ENCODE data around the gene SHANK1. TPM values are rescaled to one million over a fixed set of nuclear protein-coding genes. Genes with fewer than 3 reads are reported as not detected.

The SHANK1 gene
- total RNA-seq, 6 experiments from 2014 or later = 0.07 to 0.62 (median 0.25) TPM; not detected in 2

GRCh38 chr19:50647879-50648615 lies 71.6 kb downstream of the SHANK1 start:
- no peak for DNase-seq
- no peak overlapping the region for H3K4me3 ChIP-seq
- intact Hi-C loops (cut with DNase I) = no loop called here
- H3K27me3 ChIP-seq = no peaks in the 10 kb centered on the region
- H3K9me3 ChIP-seq = no peaks in the 10 kb centered on the region
- no peak for ATAC-seq
- 39% methylated on average over 6 of the region's 10 CpGs for WGBS (ENCODE audit: insufficient coverage, low coverage, low lambda C conversion rate, missing lambda C conversion rate)
- H3K4me1 ChIP-seq = no peaks in the 10 kb centered on the region
- TF ChIP-seq, protein P1, sequence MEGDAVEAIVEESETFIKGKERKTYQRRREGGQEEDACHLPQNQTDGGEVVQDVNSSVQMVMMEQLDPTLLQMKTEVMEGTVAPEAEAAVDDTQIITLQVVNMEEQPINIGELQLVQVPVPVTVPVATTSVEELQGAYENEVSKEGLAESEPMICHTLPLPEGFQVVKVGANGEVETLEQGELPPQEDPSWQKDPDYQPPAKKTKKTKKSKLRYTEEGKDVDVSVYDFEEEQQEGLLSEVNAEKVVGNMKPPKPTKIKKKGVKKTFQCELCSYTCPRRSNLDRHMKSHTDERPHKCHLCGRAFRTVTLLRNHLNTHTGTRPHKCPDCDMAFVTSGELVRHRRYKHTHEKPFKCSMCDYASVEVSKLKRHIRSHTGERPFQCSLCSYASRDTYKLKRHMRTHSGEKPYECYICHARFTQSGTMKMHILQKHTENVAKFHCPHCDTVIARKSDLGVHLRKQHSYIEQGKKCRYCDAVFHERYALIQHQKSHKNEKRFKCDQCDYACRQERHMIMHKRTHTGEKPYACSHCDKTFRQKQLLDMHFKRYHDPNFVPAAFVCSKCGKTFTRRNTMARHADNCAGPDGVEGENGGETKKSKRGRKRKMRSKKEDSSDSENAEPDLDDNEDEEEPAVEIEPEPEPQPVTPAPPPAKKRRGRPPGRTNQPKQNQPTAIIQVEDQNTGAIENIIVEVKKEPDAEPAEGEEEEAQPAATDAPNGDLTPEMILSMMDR (IDR thresholded peaks at IDR 0.05) = no peak
- no peak for TF ChIP-seq POLR2A (IDR thresholded peaks at IDR 0.05)
- no peak overlapping the region for H3K27ac ChIP-seq
- H3K36me3 ChIP-seq = no peaks in the 10 kb centered on the region

- Histone ChIP-seq H3K36me3 (no peaks in the 10 kb centered on the region), H3K27me3 (no peaks in the 10 kb centered on the region), H3K4me1 (no peaks in the 10 kb centered on the region), H3K9me3 (no peaks in the 10 kb centered on the region), H3K27ac (no peak overlapping the region), H3K4me3 (no peak overlapping the region)
- DNase-seq = no peak
- no peak for TF ChIP-seq POLR2A (IDR thresholded peaks at IDR 0.05)
- TF ChIP-seq, protein P1 (IDR thresholded peaks at IDR 0.05) = no peak
- WGBS (ENCODE audit: insufficient coverage, low coverage, low lambda C conversion rate, missing lambda C conversion rate) = 26% methylated on average over 6 of the region's 6 CpGs
- intact Hi-C loops (cut with DNase I) = no loop called here
- ATAC-seq = no peak
These were observed 73.4 kb downstream of the SHANK1 start for GRCh38 chr19:50646074-50646807.

- no peaks in the 10 kb centered on the region for H3K4me1 ChIP-seq
- H3K4me3 ChIP-seq = no peak overlapping the region
- H3K9me3 ChIP-seq = no peaks in the 10 kb centered on the region
- no peaks in the 10 kb centered on the region for H3K36me3 ChIP-seq
- ATAC-seq = no peak
- H3K27ac ChIP-seq = no peak overlapping the region
- TF ChIP-seq, protein P1 (IDR thresholded peaks at IDR 0.05) = no peak
- no peak for TF ChIP-seq POLR2A (IDR thresholded peaks at IDR 0.05)
- no peak for DNase-seq
- 46% methylated on average over 6 of the region's 6 CpGs for WGBS (ENCODE audit: insufficient coverage, low coverage, low lambda C conversion rate, missing lambda C conversion rate)
- H3K27me3 ChIP-seq = no peaks in the 10 kb centered on the region
- intact Hi-C loops (cut with DNase I) = no loop called here
These were observed 74.5 kb downstream of the SHANK1 start for GRCh38 chr19:50645107-50645506.

GRCh38 chr19:50644315-50644915 lies 75.2 kb downstream of the SHANK1 start:
- Histone ChIP-seq H3K27ac (no peak overlapping the region), H3K4me1 (no peaks in the 10 kb centered on the region), H3K9me3 (no peaks in the 10 kb centered on the region), H3K27me3 (no peaks in the 10 kb centered on the region), H3K36me3 (no peaks in the 10 kb centered on the region), H3K4me3 (no peak overlapping the region)
- WGBS (ENCODE audit: insufficient coverage, low coverage, low lambda C conversion rate, missing lambda C conversion rate) = 17% methylated on average over 1 of the region's 1 CpG
- no peak for DNase-seq
- no peak for TF ChIP-seq POLR2A (IDR thresholded peaks at IDR 0.05)
- TF ChIP-seq, protein P1 (IDR thresholded peaks at IDR 0.05) = no peak
- ATAC-seq = no peak
- intact Hi-C loops (cut with DNase I) = no loop called here
